ENCODE data around the gene SPSB2. TPM values are rescaled to one million over a fixed set of nuclear protein-coding genes. Genes with fewer than 3 reads are reported as not detected.
"Not testable (repeated sequence)": the region's sequence is repeated elsewhere in the genome, so short reads cannot be mapped to it uniquely, and the experiment has no call there.

SPSB2 gene
- total RNA-seq, 1 experiment from 2014 or later: 38.3 TPM

DNA sequence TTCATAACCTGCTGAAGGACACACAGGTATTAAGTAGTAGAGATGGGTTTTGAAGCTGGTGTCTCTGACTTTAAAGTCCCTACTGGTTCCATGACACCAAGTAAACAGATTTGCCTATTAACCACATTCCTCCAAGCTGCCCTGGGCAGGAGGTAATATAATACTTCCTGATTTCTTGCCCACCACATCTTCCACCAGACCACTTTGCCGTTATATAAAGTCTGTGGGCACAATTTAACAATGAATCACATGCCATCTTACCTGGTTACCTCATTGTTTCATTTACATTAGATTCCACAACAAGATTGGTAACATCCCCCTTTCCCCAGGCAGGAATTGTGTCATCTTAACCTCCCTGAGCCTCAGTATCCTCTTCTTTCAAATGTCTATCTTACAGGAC is 30.6 kb upstream of the SPSB2 start:
- in situ Hi-C loops (cut with HindIII; ENCODE audit: low sequenced_read_pairs): no loop called here
- DNase-seq (ENCODE audit: low spot score): no peak

DNA sequence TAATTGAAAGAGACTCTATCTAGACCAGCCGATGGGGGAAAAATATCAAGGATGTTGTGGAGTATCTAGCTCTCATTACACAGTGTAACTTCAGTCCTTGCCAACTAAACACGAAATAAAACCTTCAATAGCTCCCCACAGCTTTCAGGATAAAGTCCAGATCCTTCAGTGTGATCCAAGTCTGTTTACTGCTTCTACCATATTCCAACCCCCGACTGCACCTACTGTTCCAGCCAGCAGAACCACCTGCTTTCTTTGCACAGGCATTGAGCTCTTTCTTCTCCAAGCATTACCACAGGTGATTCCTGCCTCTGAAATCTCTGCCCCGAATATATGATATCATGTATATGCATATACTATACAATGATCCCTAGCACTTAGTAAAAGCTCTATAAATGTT is 29.3 kb upstream of the SPSB2 start:
- DNase-seq (ENCODE audit: low spot score): peak; percentile 77

DNA sequence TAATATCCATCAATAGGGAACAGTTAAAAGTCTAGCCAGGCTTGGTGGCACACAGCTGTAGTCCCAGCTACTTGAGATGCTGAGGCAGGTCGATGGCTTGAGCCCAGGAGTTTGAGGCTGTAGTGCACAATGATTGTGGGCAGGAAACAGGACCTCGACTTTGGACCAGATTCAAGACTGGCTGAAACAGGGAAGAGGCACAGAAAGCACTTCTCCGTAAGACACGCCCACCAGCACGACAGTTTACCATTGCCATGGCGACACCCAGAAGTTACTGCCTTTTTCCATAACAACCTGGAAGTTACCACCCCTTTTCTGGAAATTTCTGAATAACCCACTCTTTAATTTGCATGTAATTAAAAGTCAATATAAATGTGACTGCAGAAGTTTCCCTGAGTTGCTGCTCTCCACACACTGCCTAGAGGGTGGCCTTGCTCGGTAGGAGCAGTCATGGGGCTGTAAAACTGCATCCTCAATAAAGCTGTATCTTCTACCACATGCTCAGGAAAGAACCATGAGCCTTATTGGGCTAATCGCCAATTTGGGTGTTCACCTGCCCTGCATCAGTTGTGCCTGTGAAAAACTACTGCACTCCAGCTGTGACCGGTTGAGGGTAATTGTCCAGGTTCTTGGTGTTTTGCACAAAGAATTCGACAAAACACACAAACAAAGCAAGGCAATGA is 26.9 kb upstream of the SPSB2 start:
- in situ Hi-C loops (cut with HindIII; ENCODE audit: low sequenced_read_pairs): no loop called here
- DNase-seq (ENCODE audit: low spot score): peak; percentile 49

More for the DNA sequence above, 29.3 kb upstream of the SPSB2 start:
- in situ Hi-C loops (cut with HindIII; ENCODE audit: low sequenced_read_pairs): no loop called here

DNA sequence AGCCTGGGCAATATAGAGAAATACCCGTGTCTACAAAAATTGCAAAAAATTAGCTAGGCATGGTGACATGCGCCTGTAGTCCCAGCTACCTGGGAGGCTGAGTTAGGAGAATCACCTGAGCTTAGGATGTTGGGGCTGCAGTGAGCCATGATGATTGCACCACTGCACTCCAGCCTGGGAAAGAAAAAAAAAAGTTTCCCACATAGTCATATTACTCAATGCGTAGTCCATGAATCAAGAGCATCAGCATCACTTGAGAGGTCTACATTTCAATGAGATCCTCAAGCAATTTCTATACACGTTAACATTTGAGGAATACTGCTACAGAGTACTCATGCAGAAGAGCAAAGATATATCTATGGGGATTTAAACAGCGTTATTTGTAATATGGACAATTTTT is 26.3 kb upstream of the SPSB2 start:
- in situ Hi-C loops (cut with HindIII; ENCODE audit: low sequenced_read_pairs): no loop called here

DNA sequence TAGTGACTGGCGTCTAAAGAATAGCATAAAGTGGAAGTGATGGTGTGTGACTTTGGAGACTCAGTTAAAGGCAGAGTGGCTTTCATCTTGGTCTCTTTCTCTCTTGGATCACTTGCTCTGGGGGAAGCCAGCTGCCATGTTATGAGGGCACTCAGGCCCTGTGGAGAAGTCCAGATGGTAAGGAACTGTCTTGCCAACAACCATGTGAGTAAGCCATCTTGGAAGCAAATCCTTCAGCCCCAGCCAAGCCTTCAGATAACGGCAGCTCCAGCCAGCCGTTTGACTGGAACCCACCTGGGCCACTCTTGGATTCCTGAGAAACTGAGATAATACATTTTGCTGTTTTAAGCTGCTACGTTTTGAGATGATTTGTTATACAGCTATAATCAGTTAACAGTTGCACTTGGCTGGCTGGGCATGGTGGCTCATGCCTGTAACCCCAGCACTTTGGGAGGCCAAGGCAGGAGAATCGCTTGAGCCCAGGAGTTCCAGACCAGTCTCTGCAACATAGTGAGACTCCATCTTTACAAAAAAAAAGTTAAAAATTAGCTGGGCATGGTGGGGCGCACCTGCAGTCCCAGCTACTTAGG is 23.8 kb upstream of the SPSB2 start:
- in situ Hi-C loops (cut with HindIII; ENCODE audit: low sequenced_read_pairs): no loop called here
- peak; percentile 95 for DNase-seq (ENCODE audit: low spot score)

More for the DNA sequence above, 26.3 kb upstream of the SPSB2 start:
- DNase-seq (ENCODE audit: low spot score): no peak

DNA sequence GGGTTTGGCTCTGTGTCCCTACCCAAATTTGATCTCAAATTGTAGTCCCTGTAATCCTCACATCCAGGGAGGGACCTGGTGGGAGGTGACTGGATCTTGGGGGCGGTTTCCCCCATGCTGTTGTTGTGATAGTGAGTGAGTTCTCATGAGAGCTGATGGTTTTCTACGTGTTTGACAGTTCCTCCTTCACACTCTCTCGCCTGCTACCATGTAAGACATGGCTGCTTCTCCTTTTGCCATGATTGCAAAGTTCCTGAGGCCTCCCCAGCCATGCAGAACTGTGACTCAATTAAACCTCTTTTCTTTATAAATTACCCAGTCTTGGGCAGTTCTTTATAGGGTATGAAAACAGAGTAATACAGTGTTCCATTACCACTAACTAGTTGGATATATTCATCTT is 21.2 kb upstream of the SPSB2 start:
- DNase-seq (ENCODE audit: low spot score): no peak
- in situ Hi-C loops (cut with HindIII; ENCODE audit: low sequenced_read_pairs): no loop called here

DNA sequence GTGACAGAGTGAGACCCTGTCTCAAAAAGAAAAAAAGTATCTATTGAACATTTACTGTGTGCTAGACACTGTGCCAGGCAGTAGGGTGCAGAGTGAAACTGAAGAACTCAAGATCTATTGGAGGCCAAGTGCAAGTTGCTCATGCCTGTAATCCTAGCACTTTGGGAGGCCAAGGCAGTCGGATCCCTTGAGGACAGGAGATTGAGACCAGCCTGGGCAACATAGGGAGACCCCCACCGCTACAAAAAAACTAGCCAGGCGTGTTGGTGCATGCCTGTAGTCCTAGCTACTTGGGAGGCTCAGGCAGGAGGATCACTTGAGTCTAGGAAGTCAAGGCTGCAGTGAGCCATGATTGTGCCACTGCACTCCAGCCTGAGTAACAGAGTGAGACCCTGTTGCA is 19.6 kb upstream of the SPSB2 start:
- in situ Hi-C loops (cut with HindIII; ENCODE audit: low sequenced_read_pairs); DNase-seq (ENCODE audit: low spot score): not testable (repeated sequence)

DNA sequence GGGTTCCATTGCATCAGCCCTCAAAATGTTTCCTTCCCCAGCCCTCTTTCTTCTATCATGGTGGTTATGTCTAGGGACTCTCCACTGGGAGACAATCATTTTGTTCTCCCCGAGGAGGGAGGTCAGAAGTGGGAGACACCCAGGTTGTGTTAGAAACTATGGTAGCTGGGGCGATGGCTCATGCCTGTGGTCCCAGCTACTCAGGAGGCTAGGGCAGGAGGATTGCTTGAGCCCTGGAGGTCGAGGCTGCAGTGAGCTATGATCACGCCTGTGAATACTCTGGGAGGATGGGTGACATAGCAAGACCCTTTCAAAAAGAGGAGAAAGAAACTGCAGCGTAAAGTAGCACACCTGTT is 18.5 kb upstream of the SPSB2 start:
- in situ Hi-C loops (cut with HindIII; ENCODE audit: low sequenced_read_pairs): no loop called here
- DNase-seq (ENCODE audit: low spot score): no peak

DNA sequence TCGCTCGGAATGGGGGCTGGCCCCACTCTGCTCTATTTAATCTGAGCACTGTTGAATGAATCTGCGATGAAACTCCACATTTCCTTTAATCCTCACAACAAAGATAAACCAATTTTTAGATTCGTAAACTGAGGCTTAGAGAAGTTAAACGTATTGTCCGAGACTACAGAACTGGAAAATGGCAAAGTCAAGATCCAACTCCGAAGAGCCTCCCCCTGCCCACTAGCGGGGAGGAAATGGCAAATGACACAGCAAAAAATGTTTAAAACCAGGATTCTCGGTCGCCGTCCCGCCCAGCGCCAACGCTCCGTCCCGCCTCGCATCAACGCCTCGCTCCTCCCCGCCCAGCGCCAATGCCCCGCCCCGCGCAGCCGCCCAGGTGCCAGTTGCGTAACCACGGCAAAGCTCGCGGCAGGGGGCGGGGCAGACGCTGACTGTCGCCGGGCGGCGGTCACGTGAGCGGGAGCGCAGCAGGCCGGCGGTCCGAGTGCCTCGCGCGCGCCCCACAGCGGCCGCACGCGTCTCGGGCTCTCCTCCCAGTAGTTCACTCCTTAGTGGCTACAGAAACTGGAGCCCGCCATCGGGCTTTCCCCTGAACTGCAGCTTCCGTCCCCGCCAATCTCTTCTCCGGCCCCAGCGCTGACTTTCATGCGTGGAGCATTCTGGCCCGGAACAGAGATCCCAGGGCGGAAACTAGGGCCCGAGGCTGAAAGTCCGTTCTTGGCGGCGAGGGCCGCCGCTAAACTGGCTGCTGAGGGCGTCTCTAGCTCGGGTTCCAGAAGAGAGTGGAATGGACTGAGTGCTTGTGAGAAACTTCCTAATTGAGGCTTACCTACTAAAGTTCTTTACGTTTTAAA is 17.9 kb upstream of the SPSB2 start:
- DNase-seq (ENCODE audit: low spot score): peak; percentile 96
- in situ Hi-C loops (cut with HindIII; ENCODE audit: low sequenced_read_pairs): no loop called here

DNA sequence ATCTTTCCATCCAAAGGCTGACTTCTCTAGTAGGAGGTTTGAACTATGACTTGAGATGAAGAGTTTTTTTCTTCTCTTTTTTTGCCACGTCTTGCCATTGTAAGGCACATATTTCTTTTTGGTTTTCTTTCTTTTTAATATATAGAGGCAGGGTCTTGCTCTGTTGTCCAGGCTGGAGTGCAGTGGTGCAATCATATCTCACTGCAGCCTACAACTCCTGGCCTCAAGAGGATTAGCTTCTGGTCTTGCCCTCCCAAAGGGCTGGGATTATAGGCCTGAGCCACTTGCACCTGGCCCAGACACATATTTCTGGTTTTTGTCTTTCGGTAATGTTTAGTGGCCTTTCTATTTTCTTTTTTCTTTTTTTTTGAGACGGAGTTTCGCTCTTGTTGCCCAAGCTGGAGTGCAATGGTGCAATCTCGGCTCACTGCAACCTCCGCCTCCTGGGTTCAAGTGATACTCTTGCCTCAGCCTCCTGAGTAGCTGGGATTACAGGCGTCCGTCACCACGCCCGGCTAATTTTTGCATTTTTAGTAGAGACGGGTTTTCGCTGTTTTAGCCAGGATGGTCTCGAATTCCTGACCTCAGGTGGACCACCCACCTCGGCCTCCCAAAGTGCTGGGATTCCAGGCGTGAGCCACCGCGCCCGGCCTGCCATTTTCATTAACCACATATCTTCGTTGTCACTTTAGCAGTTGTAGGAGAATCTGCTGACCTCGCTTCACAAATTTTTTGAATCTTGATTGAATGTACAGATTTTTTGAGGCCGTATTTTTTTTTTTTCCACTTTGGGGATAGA is 16.9 kb upstream of the SPSB2 start:
- DNase-seq (ENCODE audit: low spot score); in situ Hi-C loops (cut with HindIII; ENCODE audit: low sequenced_read_pairs): not testable (repeated sequence)

DNA sequence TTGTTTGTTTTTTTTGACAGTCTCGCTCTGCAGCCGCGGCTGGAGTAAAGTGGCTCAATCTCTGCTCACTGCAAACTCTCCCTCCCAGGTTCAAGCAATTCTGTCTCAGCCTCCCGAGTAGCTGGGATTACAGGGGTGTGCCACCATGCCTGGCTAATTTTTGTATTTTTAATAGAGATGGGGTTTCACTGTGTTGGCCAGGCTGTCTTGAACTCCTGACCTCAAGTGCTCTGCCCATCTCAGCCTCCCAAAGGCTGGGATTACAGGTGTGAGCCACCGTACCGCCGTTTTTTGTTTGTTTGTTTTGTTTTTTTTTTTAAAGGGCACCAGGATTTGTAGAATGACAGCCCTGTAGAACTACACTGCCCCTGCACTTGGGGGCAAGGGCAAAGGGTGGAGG is 15.7 kb upstream of the SPSB2 start:
- DNase-seq (ENCODE audit: low spot score); in situ Hi-C loops (cut with HindIII; ENCODE audit: low sequenced_read_pairs): not testable (repeated sequence)

DNA sequence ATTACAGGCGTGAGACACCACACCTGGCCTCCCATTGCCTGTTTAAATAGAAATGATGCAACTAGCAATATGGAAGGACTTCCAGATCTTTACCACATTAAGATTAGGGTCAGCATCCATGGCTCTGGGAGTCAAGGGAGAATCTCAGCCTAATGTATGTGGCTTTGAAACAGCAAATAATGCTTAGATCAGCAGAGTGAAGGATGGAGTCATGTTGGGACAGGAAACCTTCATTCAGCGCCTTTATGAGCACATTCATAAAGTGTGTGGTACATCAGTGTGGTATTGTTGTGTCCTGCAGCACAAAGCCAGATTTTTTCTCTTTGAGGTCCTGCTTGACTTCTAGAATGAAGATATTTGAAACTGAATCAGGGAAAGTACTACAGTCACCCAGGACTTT is 15.3 kb upstream of the SPSB2 start:
- DNase-seq (ENCODE audit: low spot score): no peak
- in situ Hi-C loops (cut with HindIII; ENCODE audit: low sequenced_read_pairs): no loop called here

DNA sequence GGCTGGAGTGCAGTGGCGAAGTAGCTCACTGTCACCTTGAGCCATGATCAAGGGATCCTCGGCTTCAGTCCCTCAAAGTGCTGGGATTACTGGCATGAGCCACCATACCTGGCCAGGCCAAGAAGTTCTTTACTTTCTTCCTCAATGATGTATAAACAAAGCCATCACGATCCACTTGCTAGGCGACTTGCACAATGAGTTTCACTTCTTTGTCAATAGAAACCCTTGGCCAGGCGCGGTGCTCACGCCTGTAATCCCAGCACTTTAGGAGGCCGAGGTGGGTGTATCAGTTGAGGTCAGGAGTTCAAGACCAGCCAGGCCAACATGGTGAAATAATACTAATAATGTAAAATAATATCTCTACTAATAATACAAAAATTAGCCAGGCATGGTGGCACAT is 14.4 kb upstream of the SPSB2 start:
- in situ Hi-C loops (cut with HindIII; ENCODE audit: low sequenced_read_pairs): no loop called here
- DNase-seq (ENCODE audit: low spot score): no peak

DNA sequence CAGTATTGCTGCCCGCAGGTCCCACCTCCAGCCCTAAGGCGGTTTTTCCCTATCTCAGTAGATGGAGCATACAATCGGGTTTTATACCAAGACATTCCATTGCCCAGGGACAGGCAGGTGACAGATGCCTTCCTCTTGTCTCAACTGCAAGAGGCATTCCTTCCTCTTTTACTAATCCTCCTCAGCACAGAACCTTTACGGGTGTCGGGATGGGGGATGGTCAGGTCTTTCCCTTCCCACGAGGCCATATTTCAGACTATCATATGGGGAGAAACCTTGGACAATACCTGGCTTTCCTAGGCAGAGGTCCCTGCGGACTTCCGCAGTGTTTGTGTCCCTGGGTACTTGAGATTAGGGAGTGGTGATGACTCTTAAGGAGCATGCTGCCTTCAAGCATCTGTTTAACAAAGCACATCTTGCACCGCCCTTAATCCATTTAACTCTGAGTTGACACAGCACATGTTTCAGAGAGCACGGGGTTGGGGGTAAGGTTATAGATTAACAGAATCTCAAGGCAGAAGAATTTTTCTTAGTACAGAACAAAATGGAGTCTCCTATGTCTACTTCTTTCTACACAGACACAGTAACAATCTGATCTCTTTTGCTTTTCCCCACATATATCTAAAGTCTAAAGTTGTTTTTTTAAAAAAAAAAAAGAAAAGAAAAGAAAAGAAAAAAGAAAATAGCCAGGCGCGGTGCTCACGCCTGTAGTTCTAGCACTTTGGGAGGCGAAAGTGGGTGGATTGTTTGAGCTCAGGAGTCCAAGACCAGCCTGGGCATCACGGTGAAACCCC is 13.3 kb upstream of the SPSB2 start:
- DNase-seq (ENCODE audit: low spot score); in situ Hi-C loops (cut with HindIII; ENCODE audit: low sequenced_read_pairs): not testable (repeated sequence)

DNA sequence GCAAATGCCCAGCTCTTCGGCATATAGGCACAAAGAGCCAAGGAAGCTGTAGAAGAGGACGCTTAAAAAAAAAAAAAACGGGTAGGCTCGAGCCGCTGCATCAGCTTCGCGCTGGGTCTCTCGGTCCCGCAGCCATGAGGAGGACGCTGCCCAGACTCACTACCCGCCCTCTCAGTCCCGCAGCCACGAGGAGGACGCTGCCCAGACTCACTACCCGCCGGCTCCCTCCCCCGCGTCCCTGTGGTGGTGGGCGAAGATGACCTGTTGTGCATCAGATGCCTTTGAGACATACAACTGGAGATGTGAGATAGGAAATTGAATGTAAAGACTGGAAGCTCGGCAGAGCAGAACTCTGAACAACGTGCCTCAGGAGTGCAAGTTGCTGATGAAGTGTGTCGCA is 11.4 kb upstream of the SPSB2 start:
- DNase-seq (ENCODE audit: low spot score): no peak
- in situ Hi-C loops (cut with HindIII; ENCODE audit: low sequenced_read_pairs): no loop called here

DNA sequence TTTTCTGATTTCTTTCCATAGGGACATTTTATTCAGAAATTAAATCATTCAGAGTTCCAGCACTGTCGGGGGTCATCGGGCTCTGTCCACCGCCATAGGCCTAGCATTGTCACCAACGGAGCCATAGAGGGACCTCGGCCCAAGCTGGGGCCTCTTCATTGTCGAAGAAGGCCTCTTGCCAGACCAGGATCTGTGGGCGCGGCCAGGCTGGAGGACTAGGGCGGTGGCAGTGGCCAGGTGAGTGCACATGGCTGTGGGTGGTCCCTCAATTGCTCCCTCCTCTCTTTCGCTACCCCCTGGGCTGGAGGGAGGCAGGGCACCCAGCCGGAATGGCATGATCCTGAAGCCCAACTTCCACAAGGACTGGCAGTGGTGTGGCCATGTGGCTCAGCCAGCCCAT is 10.6 kb upstream of the SPSB2 start:
- no peak for DNase-seq (ENCODE audit: low spot score)
- in situ Hi-C loops (cut with HindIII; ENCODE audit: low sequenced_read_pairs): no loop called here

DNA sequence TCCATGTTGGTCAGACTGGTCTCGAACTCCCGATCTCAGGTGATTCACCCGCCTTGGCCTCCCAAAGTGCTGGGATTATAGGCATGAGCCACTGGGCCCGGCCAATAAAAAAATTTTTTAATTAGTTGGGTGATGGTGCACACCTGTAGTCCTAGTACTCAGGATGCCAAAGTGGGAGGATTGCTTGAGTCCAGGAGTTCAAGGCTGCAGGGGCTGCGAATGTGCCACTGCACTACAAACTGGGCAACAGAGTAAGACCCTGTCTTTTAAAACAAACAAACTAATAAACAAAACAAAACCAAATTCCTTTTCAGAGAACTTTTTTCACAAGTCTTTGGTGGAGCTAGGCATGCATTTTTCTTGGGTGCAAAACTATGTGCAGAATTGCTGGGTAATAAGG is 10.1 kb upstream of the SPSB2 start:
- in situ Hi-C loops (cut with HindIII; ENCODE audit: low sequenced_read_pairs): no loop called here
- no peak for DNase-seq (ENCODE audit: low spot score)

DNA sequence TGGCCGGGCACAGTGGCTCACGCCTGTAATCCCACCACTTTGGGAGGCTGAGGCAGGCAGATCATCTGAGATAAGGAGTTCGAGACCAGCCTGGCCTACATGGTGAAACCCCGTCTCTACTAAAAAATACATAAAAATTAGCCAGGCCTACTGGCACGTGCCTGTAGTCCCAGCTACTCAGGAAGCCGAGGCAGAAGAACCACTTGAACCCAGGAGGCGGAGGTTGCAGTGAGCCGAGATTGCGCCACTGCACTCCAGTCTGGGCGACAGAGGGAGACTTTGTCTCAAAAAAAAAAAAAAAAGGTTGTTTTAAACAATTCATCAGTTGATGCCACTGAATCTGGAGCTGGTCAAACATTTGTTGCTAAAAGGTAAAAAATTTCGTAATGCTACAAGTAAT is 6.7 kb upstream of the SPSB2 start:
- in situ Hi-C loops (cut with HindIII; ENCODE audit: low sequenced_read_pairs); DNase-seq (ENCODE audit: low spot score): not testable (repeated sequence)

DNA sequence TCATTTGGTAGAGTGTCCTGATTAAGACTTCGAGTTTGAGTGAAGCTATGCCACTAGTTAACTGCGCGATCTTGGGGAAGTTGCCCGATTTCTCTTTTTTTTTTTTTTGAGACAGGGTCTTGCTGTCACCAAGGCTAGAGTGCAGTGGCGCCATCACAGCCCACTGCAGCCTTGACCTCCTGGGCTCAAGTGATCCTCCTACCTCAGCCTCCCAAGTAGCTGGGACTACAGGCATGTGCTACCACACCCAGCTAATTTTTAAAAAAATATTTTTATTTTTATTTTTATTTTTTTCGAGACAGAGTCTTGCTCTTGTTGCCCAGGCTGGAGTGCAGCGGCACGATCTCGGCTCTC is 889 bp upstream of the SPSB2 start:
- DNase-seq (ENCODE audit: low spot score); in situ Hi-C loops (cut with HindIII; ENCODE audit: low sequenced_read_pairs): not testable (repeated sequence)

Measured in G401 (cell line).